GM08714 (cell line): ENCODE results near the gene GATAD2B.

ENCODE experiments used
- H3K4me3 ChIP-seq: fragments of 200-500 bp; sonication (Bioruptor generic); 2 replicates; pipeline ENCODE4 v1.5.1; 2014; ENCODE audit warnings: mild to moderate bottlenecking, low read length, inconsistent platforms
- ZNF274 ChIP-seq: IDR thresholded peaks from 2 replicates; pipeline ENCODE4 v1.6.1; 2012; ENCODE audit warnings: mild to moderate bottlenecking, low read depth, low read length

The GATAD2B gene

DNA sequence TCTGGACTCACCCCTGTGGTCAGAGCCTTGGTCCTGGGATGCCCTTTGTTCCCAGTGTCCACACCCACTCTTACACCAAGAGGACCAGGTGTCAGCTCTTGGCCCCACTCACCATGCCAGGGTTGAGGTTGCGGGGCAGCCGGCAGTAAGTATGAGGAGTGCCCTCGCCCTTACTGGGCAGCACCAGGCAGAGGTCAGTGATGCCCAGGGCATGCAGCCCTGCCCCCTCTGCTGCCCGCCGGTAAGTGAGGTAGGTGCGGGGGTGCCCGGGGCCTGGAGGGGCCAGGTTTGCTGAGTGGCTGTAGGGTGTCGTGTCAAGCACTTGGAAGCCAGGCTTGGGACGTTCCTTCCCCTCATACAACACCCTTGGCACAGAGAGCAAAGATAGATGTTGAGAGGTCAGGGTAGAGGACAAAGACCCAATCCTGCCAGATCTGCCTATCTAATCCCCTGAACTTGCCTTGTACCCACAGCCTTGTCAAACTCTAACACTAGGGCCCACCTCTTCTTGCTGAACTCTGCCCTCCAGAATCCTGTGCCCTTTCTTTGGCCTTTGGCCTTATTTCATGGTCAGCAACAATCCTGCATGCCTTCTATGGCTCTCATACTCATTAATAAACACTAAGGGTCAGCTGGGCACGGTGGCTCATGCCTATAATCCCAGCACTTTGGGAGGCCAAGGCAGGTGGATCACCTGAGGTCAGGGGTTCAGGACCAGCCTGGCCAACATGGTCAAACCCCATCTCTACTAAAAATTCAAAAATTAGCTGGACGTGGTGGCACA lies 20.2 kb upstream of the GATAD2B start:
- TF ChIP-seq ZNF274, result no peak
- no peak overlapping the region for H3K4me3 ChIP-seq

DNA sequence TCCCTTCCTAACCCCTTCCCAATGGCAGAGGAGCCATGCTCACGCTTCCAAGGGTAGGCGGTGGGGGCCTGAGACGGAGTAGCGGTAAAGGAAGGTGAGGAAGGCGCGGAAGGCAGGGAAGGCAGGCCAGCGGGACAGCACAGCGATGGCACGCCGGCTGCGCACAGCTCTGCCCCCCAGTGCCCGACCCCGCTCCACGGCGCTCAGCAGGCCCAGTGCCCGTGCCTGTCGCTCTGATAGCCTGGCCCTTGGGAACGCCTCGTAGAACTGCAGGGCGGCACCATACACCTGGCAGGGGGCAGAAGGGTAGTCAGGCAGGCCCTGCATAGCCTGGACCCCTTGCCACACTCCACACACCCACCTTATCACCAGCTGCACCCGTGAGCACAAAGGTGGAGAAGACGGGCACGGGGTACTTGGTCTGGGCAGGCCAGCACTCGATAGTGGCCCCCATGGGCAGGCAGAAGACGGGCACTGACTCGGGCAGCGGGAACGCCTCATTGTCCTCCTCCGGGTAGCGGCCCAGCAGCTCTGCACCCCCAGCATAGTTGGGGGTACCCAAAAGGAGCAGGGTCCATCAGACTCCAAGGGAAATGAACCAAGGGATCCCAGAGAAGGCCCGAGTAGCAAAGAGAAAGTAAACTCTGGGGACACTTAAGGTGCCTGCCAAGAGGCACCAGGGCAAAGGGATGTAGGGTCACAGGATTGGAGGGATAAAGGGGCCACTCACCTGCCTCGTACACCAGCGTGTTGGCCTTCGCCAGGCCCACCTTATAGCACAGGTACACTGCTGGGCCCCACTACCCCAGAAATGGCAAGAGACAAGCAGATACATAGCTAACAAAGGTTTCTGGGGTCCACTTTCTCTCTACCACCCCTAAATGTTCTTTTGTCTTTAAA lies 19.3 kb upstream of the GATAD2B start:
- TF ChIP-seq ZNF274, result no peak
- H3K4me3 ChIP-seq, result no peak overlapping the region

DNA sequence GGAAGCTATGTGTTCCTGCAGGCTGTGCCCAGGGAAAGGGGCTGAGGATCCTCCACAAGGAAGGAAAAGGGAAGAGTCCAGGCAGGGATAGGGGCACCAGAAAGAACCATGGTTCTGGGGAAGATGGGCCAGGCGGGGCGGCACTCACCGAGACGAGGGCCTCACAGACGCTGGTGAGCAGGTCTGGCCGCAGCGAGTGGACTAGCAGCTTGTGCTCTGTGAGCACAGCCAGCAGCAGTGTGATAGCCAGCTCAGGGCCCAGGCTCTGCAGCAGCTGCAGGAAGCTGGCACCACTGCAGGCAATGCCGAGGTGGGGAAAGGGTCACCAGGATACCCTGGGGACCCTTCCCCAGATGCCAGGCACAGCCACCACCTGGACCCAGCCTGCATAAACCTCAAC lies 18.0 kb upstream of the GATAD2B start:
- no peak for TF ChIP-seq ZNF274
- no peak overlapping the region for H3K4me3 ChIP-seq

DNA sequence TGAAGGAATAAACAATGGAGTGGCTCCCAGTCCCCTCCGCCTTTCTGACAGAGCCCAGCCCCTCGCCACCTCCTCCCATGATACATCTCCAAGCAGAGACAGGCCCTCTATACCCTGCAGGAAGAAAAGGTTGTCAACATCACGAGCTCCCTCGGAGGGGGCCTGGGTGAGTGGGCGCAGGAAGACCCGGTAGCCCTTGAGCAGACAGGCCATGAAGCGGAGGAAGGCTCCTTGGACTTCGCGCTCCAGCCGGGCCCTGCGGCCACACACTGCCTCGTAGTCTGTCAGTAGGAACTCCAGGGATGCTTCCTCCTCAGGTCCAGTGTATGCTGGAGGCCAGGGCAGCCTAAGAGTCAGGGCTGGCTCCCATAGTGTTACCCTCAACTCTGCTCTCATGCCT lies 16.7 kb upstream of the GATAD2B start:
- no peak overlapping the region for H3K4me3 ChIP-seq
- no peak for TF ChIP-seq ZNF274

DNA sequence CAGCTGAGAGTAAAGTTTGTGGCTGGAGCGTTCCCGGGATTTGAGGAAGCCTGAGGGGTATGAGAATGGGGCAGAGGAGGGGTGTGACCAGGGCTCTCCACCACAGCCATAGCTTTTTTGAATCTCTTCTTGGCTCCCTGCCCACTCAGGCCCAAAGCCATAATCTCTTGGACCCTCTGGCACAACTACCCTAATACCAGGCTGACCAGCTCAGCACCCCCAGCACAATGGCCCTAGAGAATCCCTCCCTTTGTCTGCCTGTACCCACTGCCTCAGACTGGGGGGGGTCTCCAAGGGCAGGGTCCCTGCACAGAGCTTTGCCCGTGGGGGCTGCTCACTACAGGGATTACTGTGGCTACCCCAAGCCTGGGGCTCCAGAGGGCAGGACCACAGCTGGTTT lies 16.2 kb upstream of the GATAD2B start:
- TF ChIP-seq ZNF274, result no peak
- H3K4me3 ChIP-seq, result no peak overlapping the region

DNA sequence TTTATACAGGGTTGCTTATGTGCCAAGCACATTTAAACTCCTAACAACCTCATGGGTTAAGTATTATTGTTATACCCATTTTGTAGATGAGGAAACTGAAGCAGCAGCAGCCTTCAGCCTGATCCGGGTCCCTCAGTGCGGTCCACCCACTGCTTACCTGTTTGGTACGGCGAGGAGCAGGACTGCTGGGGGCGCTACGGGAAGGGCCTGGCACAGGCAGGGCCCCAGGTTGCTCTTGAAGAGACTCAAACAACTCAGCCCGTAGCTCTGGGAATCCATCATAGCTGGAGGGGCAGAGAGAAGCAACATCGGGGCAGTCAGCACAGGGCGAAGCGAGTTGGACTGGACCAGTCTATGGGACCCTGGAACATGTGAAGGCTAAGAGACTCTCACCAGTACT lies 14.6 kb upstream of the GATAD2B start:
- H3K4me3 ChIP-seq, result no peak overlapping the region
- TF ChIP-seq ZNF274, result no peak

DNA sequence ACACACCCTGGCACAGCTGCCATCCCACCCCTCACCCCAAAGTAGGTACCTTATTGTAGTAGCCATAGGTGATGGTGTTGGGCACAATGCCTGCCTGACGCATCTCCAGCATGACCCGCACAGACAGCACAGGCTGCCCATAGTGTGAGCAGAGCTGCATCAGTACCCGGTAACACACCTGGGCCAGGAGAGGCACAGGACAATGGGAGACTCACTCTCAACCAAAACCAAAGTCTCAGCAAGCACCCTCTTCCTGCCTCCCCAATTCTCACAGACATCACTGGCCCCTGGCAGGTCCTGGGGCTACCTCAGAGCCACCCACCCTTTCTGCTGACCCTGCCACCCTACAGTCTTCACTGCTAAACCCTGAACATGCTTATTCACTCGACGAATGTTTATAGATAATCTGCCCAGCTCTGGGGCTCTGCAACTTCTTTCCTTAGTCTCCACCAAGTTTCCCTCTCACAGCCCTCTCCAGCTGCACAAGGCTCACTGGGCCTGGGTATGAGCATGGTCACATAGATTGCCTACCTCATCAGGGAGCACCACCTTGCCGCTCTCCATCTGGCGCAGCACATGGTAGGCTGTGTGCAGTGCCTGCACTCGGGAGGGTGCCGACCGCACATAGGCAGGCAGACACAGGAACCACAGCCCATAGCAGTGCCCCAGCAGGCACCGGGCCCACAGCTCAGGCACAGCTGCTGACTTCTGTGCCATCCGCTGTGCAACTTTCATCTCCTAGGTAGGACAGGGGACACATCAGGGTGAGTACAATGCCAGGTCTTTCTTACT lies 13.4 kb upstream of the GATAD2B start:
- TF ChIP-seq ZNF274, result no peak
- no peak overlapping the region for H3K4me3 ChIP-seq

DNA sequence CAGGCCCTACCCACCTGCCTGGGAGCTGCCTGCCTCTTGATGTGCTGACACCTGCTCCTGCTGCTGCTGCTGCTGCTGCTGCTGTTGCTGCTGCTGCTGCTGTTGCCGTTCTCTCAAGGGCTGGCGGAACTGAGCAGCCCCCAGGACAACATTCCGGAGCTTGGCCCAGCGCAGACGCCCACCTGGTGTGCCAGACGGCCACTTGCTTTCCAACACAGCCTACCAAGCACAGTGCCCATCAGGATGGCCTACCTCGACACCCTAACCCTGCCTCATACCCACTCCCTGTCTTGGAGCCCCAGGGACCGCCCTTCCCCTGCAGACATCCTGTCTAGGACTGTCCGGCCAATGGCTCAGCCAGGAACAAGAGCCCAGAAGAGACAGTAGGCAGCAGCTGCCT lies 12.0 kb upstream of the GATAD2B start:
- no peak overlapping the region for H3K4me3 ChIP-seq
- TF ChIP-seq ZNF274, result no peak

DNA sequence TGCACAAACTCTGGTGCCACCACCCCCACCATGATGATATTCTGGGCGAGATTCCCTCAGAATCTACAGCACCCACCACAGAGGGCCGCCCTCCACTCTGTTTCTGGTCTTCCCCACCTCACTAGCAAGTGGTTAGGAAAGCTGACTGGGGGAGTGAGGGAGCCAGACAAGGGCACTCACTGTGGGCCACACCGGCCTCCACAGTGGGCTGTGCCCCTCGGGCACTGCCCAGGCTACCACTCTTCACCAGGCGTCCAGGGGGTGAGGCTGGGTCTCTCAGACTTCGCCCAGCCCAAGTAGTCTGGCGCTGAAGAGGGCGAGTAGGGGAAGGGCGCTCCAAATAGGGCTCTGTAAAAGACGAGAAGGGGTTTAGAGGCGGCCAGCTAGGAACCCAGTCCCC lies 11.2 kb upstream of the GATAD2B start:
- no peak for TF ChIP-seq ZNF274

DNA sequence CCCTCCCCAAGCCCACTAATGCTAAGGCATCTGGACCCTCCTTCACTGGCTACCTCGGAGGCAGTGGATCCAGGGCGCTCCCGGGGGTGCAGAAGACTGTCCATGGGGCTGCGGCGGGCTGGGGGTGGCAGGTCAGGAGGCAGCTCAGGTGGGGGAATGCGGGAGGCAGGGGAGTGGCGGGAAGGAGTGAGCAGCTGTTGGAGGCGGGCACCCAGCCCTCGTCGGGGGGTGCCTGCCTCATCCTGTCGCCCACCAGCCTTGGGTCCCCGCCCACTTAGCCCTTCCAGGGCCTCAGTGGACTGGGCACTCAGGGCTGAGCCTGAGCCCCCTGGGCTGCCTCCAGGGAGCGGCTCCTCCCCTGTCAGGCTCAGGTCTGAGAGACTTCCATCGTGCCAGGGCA lies 10.7 kb upstream of the GATAD2B start:
- no peak for TF ChIP-seq ZNF274
- no peak overlapping the region for H3K4me3 ChIP-seq

More for the DNA sequence above, 11.2 kb upstream of the GATAD2B start:
- H3K4me3 ChIP-seq, result no peak overlapping the region

DNA sequence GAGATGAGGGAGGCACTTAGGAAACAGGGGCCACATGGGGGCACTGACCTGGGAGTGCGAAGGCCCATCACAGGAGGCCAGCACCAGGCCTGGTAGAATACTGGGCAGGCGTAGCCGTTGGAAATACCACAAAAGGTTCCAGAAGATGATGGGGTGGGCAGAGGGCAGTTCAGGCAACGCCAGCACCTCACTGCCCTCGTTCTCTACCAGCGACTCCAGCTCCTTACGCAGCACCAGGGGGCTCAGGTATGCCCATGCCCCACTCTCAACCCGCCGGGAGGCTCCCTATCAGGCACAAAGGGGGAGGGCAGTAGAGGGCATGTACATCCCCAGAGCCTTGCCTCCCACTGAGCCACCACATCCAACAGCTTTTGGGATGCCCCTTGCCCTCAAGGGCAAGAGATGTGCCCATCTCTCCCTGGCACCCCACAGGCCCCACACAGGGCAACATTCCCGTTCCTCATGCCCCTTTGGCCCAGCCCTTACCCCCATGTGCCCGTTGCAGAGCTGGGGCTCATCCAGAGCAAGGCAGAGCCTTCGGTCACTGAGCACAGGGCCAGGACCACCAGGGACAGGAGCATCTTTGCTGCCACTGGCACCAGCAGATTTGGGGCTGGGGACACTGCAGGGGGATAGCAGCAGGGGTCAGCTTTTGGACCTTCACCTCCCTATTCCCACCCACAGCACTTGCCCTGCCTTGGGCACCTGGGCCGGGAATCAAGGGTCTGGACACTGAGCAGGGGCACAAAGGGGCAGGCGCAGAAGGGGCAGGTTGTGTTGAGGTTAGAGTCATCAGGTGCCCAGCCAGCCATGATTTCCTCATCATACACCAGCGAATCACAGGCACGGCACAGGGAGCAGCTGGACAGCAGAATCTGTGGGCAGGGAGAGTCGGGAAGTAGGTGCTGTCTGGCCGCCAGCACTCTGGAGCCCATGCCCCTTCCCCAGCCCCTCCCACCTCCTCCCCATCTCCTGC lies 9.7 kb upstream of the GATAD2B start:
- H3K4me3 ChIP-seq, result no peak overlapping the region
- no peak for TF ChIP-seq ZNF274

DNA sequence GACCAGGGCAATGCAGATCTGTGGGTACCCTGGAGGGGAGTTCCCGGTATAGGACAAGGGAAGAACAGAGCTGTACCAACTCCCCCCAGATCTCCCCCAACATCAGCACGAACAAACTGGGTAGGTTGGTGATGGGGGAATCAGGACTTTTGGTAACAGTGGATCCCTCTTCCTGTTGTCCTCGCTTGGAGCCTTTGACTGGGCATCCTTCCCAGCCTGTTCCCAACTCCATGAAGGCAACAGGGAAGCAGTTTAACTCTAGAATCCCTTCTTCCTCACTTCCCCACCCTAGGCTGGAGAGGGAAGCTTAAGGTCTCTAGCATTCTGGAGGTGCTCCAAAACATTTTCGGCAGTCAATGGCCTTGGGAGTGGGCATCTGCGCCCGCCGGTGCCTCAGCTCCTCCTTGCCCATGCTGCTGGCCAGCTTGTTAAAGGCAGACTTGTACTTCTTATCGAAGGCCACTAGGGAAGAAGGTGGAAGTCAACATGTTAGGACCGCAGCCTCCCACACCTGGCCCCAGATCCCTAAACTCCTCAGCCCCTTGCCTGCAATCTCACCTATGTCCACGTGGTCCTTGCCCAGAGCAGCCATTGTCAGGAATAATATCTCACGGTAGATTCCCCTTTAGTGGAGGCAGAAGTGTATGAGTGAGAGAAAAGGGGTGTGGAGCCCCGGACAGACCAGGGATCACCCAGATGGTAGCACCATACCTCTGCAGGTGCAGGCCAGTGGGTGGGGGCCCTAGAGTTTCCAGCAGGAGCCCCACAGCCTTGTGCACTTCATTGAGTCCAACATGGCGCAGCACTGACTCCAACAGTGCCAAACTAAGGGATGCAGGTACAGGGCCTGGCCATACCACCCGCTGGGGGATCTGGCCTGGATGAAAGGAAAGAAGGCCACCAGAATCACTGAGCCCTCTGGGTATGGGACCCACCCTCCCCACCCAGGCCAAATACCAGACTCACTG lies 7.5 kb upstream of the GATAD2B start:
- TF ChIP-seq ZNF274, result no peak
- no peak overlapping the region for H3K4me3 ChIP-seq
